ENCODE results near the gene FAM193B.

The FAM193B gene

DNA sequence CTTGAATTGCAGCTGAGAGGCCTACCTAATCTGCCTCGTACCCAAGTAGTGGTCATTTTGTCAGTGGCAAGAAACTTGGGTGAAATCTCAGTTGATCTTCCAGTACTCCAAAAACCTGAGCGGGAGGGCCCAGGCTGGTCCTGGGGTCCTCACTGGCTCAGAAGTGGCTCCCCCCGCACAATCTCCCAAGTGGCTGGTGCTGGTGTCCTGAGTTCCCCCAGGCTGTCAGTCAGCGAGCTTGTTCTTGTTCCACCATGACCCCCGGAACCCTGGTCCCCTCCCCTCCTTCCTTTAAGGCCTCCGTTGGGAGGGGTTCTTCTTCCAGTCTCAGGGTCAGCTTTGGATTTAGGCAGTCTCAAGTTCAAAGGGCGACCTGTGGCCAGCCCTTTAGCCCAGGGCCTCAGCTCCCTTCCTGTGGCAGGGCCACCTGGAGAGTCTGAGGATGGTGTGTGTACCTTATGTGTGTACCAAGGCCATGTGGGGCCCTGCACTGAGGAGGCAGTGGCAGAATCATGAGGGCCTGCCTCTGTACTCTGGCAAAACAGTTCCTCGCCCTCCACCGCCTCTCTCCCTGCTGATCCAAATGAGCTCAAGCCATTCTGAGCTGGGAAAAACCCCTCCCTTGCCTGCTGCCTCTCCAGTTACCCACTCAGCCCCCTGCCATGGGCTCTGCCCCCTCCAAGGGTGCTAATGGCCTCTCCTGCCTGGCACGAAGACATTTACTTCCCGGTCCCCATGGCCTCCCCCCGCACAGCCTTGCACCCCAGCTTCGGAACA lies 76.5 kb downstream of the FAM193B start:
- TF ChIP-seq, protein P1, sequence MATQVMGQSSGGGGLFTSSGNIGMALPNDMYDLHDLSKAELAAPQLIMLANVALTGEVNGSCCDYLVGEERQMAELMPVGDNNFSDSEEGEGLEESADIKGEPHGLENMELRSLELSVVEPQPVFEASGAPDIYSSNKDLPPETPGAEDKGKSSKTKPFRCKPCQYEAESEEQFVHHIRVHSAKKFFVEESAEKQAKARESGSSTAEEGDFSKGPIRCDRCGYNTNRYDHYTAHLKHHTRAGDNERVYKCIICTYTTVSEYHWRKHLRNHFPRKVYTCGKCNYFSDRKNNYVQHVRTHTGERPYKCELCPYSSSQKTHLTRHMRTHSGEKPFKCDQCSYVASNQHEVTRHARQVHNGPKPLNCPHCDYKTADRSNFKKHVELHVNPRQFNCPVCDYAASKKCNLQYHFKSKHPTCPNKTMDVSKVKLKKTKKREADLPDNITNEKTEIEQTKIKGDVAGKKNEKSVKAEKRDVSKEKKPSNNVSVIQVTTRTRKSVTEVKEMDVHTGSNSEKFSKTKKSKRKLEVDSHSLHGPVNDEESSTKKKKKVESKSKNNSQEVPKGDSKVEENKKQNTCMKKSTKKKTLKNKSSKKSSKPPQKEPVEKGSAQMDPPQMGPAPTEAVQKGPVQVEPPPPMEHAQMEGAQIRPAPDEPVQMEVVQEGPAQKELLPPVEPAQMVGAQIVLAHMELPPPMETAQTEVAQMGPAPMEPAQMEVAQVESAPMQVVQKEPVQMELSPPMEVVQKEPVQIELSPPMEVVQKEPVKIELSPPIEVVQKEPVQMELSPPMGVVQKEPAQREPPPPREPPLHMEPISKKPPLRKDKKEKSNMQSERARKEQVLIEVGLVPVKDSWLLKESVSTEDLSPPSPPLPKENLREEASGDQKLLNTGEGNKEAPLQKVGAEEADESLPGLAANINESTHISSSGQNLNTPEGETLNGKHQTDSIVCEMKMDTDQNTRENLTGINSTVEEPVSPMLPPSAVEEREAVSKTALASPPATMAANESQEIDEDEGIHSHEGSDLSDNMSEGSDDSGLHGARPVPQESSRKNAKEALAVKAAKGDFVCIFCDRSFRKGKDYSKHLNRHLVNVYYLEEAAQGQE (IDR thresholded peaks at IDR 0.05; ENCODE audit: insufficient read depth in 1 of 2, low read depth in 2 of 2, low read length in 2 of 2), result no peak
- TF ChIP-seq TAF1 (IDR thresholded peaks at IDR 0.05; ENCODE audit: borderline replicate concordance, insufficient read depth, low read length) (no peak), SIN3A (IDR thresholded peaks at IDR 0.05; ENCODE audit: borderline replicate concordance, insufficient read depth, low read length) (no peak), POLR2AphosphoS5 (IDR thresholded peaks at IDR 0.05; ENCODE audit: low read depth, low read length) (no peak), FOXP2 (optimal IDR thresholded peaks at IDR 0.05; ENCODE audit: borderline replicate concordance, extremely low read depth, extremely low read length, insufficient read depth) (no peak)

DNA sequence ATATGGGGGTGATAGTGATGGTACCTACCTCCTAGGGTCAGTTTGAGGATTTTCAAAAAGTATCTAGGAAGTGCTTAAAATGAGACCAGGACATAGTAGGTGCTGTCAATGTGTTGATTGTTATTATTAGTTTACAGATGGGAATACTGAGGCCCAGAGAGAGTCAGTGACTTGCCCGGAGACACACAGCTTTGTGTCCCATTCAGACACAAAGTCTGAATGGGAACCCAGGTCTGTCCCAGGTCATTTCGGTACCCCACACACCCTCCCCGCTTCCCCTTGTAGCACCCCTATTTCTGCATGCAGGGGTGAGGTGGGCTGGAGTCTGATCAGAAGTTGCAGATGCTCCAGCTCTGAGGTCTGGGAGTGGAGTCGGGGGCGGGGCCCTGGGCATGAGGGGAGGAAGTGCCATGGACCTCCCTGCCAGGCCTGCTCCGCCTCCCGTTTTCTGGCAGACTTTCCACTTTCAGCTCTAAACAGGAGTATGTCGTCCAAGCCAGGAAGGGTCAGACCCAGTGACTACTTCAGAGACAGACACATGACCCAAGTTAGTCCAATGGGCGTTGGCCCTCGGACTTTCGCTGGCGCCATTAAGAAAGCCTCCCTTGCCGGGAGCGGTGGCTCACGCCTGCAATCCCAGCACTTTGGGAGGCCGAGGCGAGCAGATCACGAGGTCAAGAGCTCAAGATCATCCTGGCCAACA lies 77.7 kb downstream of the FAM193B start:
- TF ChIP-seq POLR2AphosphoS5 (IDR thresholded peaks at IDR 0.05; ENCODE audit: low read depth, low read length), result no peak
- no peak for TF ChIP-seq TAF1 (IDR thresholded peaks at IDR 0.05; ENCODE audit: borderline replicate concordance, insufficient read depth, low read length)
- TF ChIP-seq SIN3A (IDR thresholded peaks at IDR 0.05; ENCODE audit: borderline replicate concordance, insufficient read depth, low read length), result no peak
- TF ChIP-seq, protein P1 (IDR thresholded peaks at IDR 0.05; ENCODE audit: insufficient read depth in 1 of 2, low read depth in 2 of 2, low read length in 2 of 2), result no peak
- no peak for TF ChIP-seq FOXP2 (optimal IDR thresholded peaks at IDR 0.05; ENCODE audit: borderline replicate concordance, extremely low read depth, extremely low read length, insufficient read depth)

GRCh38 chr5:177475563-177476427 lies 78.6 kb downstream of the FAM193B start:
- TF ChIP-seq, protein P1 (IDR thresholded peaks at IDR 0.05; ENCODE audit: insufficient read depth in 1 of 2, low read depth in 2 of 2, low read length in 2 of 2), result no peak
- no peak for TF ChIP-seq FOXP2 (optimal IDR thresholded peaks at IDR 0.05; ENCODE audit: borderline replicate concordance, extremely low read depth, extremely low read length, insufficient read depth)
- no peak for TF ChIP-seq SIN3A (IDR thresholded peaks at IDR 0.05; ENCODE audit: borderline replicate concordance, insufficient read depth, low read length)
- no peak for TF ChIP-seq POLR2AphosphoS5 (IDR thresholded peaks at IDR 0.05; ENCODE audit: low read depth, low read length)
- no peak for TF ChIP-seq TAF1 (IDR thresholded peaks at IDR 0.05; ENCODE audit: borderline replicate concordance, insufficient read depth, low read length)

DNA sequence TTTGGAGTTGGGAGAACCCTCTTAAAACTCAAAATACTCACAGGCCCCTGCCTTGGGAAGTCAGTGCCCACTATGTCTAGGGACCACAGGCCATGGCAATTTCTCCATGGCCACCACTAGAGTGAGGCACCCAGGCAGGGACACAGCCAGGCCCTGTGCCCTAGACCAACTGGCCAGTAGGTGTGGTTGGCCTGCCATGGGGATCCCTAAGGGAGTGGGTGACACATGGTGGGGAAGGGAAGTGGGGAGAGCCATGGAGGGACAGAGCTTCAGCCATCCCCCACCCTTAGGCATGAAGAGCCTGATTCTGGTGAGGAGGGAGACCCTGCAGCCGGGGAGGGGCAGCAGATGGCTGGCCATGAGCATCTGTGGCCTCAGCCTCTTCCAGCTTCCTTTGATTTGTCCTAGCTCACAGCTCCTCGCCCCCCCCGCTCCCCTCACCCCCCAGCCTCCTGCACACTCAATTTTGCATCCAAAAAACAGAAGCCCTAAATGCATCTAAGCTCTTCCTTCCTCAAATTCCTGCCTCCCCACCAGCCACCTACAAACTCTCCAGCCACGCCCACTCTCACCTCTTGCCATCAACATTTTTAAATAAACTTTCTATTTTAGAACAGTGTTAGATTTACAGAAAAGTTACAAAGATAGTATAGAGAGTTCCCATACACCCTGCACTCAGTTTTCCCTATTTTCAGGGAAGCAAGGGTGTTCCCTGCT lies 79.4 kb downstream of the FAM193B start:
- no peak for TF ChIP-seq SIN3A (IDR thresholded peaks at IDR 0.05; ENCODE audit: borderline replicate concordance, insufficient read depth, low read length)
- TF ChIP-seq, protein P1 (IDR thresholded peaks at IDR 0.05; ENCODE audit: insufficient read depth in 1 of 2, low read depth in 2 of 2, low read length in 2 of 2), result no peak
- no peak for TF ChIP-seq FOXP2 (optimal IDR thresholded peaks at IDR 0.05; ENCODE audit: borderline replicate concordance, extremely low read depth, extremely low read length, insufficient read depth)
- no peak for TF ChIP-seq POLR2AphosphoS5 (IDR thresholded peaks at IDR 0.05; ENCODE audit: low read depth, low read length)
- no peak for TF ChIP-seq TAF1 (IDR thresholded peaks at IDR 0.05; ENCODE audit: borderline replicate concordance, insufficient read depth, low read length)
